Body of pancreas (tissue), 4 donors: ENCODE measurements around the gene SLC1A2. TPM values are rescaled to one million over a fixed set of nuclear protein-coding genes. Genes with fewer than 3 reads are reported as not detected.

ENCODE experiments used
- ATAC-seq: fragments of 150-250 bp; one replicate; pipeline ENCODE4 v1.9.1; 2016
- DNase-seq, 4 donors: peaks; one replicate each; pipeline ENCODE4 v3.0.0-alpha.2; 2019
- H3K27ac ChIP-seq, 4 donors: fragments of 200-600 bp; sonication (generic); 1 replicate in 3 of 4; 2 replicates in 1 of 4; pipeline versions ENCODE4 v1.5.1 to v1.6.1; 2016 to 2019; ENCODE audit warnings: mild to moderate bottlenecking in 1 of 4, mixed read lengths in 1 of 4, moderate library complexity in 1 of 4
- H3K27me3 ChIP-seq, 2 donors: fragments of 200-600 bp; sonication (generic); one replicate each; pipeline ENCODE4 v1.6.0; 2016; ENCODE audit warnings: mild to moderate bottlenecking in 1 of 2
- H3K36me3 ChIP-seq, 2 donors: fragments of 200-600 bp; sonication (generic); replicated peaks in 1 of 2; 2 replicates each; pipeline ENCODE4 v1.5.1; 2016; ENCODE audit warnings: low read depth in 2 of 2; ENCODE audit not compliant: insufficient read depth in 1 of 2
- H3K4me1 ChIP-seq: fragments of 200-600 bp; sonication (generic); one replicate; pipeline ENCODE4 v1.6.0; 2016
- H3K4me3 ChIP-seq, 2 donors: fragments of 200-600 bp; sonication (generic); 1 replicate in 1 of 2; 2 replicates in 1 of 2; pipeline ENCODE4 v1.5.1; 2016 to 2019
- H3K9me3 ChIP-seq, 3 donors: fragments of 200-600 bp; sonication (generic); 1 replicate in 2 of 3; 2 replicates in 1 of 3; pipeline ENCODE4 v1.5.1; 2016
- POLR2A ChIP-seq, 3 donors: fragments of 450-650 bp; IDR thresholded peaks; one replicate each; pipeline ENCODE4 v1.6.1; 2016; ENCODE audit warnings: antibody characterized with exemption in 3 of 3, mild to moderate bottlenecking in 2 of 3
- WGBS, 2 donors: methylation state at CpG; one replicate each; pipeline ENCODE4 v1.1.5; 2017; 5-methylcytosine and 5-hydroxymethylcytosine counted together
- intact Hi-C: fragments of 100-400 bp; cut with DNase I; formaldehyde crosslinking; loops from one replicate; pipeline ENCODE4 v1.15.1; 2023
- total RNA-seq, 2 donors: library from RNA; depleted of rRNA; stranded (reverse); fragments of >200 nt; gene quantifications; one replicate each; pipeline ENCODE4 v1.1.0, GENCODE V29; 2016
- TF ChIP-seq, protein P1 (sequence below), 7 experiments: fragments of 450-650 bp in 4 of 7; fragments of 200-600 bp in 3 of 7; sonication (generic) in 3 of 7; IDR thresholded peaks; one replicate each; pipeline ENCODE4 v1.5.1; 2016 to 2019; ENCODE audit warnings: antibody characterized with exemption in 7 of 7

SLC1A2 gene
- total RNA-seq, 2 donors from 2014 or later: 23.1 to 73.7 TPM

DNA sequence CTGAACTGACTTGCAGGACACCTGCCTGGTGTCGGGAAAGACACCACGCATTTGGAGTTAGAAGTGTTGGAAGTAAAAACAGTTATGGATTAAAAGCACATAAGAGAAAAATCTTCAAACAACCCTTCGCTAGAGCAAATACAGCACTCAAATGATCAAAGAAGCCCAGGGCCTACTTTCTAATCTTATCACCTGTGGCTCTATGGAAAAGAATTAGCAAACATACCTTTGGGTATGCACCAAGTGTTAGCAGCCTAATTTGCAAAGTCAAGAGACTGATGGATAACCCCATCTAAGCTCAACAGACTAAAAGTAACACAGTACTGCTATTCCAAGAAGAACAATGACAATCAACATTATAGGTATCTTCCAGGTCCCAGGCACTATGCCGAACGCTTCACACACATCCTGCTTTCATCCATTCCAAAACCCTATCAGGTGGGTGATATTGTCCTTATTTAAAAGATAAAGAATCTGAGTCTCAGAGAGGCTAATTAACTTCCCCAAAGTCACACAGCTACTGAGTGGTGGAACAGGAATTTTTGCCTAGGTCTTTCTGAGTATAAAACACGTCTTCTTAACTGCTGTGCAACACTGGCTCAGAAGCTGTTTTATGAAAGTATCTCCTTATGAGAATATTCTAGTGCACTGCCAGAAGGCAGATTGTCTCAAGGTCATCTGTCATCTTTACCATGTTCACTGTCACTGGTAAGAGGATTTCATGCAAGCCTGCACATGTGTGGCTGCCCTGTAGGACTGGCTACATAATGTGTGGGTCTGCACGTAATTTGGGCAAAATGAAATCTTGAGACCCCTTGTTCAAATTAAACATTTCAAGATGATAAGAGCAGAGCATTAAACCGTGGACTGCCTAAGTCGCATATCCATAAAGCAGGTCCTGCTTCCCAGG lies 16.4 kb downstream of the SLC1A2 start:
- DNase-seq (peak in 1 of 4 donors; percentile 20), ATAC-seq (peak; percentile 50)
- intact Hi-C loops: loop anchor here (10.0 kb wide), 2 partner anchors 408 to 478 kb away; no protein-coding TSS in a partner anchor
- TF ChIP-seq, protein P1, sequence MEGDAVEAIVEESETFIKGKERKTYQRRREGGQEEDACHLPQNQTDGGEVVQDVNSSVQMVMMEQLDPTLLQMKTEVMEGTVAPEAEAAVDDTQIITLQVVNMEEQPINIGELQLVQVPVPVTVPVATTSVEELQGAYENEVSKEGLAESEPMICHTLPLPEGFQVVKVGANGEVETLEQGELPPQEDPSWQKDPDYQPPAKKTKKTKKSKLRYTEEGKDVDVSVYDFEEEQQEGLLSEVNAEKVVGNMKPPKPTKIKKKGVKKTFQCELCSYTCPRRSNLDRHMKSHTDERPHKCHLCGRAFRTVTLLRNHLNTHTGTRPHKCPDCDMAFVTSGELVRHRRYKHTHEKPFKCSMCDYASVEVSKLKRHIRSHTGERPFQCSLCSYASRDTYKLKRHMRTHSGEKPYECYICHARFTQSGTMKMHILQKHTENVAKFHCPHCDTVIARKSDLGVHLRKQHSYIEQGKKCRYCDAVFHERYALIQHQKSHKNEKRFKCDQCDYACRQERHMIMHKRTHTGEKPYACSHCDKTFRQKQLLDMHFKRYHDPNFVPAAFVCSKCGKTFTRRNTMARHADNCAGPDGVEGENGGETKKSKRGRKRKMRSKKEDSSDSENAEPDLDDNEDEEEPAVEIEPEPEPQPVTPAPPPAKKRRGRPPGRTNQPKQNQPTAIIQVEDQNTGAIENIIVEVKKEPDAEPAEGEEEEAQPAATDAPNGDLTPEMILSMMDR (IDR thresholded peaks at IDR 0.05): no peak
- TF ChIP-seq POLR2A (IDR thresholded peaks at IDR 0.05): peak in 1 of 3 donors; percentile 13
- Histone ChIP-seq H3K4me1 (peaks cover 36% of the 10 kb centered on the region), H3K27ac (peak overlapping the region; percentile 75 to 91 (median 80)), H3K36me3 (no peaks in the 10 kb centered on the region), H3K27me3 (no peaks in the 10 kb centered on the region), H3K9me3 (no peaks in the 10 kb centered on the region), H3K4me3 (peak overlapping the region in 1 of 2 donors; percentile 7)
- 40 to 45% methylated on average over 9 of the region's 9 CpGs for WGBS, 2 donors

DNA sequence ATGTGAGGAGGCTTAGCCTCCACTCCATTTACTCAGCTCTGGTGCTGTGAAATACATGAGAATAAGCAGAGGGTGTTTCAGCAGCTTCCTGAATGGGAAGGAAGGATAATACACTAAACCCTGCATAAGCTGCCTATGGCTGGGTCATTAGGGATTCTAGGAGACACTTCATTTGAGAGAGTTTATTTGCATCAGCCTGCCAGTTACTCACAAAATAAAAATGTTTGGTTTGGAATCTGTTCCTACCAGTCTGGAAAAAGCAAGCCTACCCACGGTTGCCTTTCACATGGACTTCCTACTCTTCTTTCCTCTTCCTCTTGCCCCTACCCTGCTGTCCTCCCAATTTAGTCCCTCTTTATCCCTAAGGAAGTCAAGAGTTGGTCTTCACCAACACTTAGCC lies 20.5 kb downstream of the SLC1A2 start:
- Histone ChIP-seq H3K27me3 (no peaks in the 10 kb centered on the region), H3K9me3 (no peaks in the 10 kb centered on the region), H3K36me3 (no peaks in the 10 kb centered on the region), H3K4me1 (peaks cover 31% of the 10 kb centered on the region), H3K4me3 (no peak overlapping the region), H3K27ac (no peak overlapping the region)
- intact Hi-C loops: no loop called here
- TF ChIP-seq, protein P1 (IDR thresholded peaks at IDR 0.05): no peak
- no peak for TF ChIP-seq POLR2A (IDR thresholded peaks at IDR 0.05)
- DNase-seq (no peak), ATAC-seq (no peak)
- WGBS, 2 donors: 29 to 50% methylated on average over 1 of the region's 1 CpG

DNA sequence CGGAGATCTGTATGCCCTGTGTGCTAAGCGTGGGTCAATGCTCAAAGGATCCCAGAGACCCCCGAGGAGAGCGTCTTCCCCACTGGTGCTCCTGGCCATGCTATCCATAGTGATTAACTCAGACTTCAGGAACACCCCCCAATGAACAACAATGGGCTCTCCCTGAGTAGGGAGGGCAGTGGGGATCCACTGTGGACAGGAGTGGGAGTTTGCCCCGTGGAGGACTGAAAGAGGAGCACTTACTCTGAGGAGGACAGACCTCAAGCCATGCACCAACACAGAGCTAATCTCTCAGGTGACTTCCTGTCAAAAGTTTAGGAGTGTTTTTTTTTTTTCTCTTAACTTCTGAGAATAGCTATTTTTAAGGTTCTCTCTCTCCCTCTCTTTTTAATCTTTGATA lies 24.4 kb downstream of the SLC1A2 start:
- intact Hi-C loops: no loop called here
- Histone ChIP-seq H3K27me3 (no peaks in the 10 kb centered on the region), H3K27ac (no peak overlapping the region), H3K4me1 (peaks cover 41% of the 10 kb centered on the region), H3K36me3 (no peaks in the 10 kb centered on the region), H3K9me3 (no peaks in the 10 kb centered on the region), H3K4me3 (no peak overlapping the region)
- ATAC-seq: no peak
- TF ChIP-seq, protein P1 (IDR thresholded peaks at IDR 0.05): no peak
- TF ChIP-seq POLR2A (IDR thresholded peaks at IDR 0.05): no peak
- 87 to 91% methylated on average over 5 of the region's 5 CpGs for WGBS, 2 donors
- no peak for DNase-seq

DNA sequence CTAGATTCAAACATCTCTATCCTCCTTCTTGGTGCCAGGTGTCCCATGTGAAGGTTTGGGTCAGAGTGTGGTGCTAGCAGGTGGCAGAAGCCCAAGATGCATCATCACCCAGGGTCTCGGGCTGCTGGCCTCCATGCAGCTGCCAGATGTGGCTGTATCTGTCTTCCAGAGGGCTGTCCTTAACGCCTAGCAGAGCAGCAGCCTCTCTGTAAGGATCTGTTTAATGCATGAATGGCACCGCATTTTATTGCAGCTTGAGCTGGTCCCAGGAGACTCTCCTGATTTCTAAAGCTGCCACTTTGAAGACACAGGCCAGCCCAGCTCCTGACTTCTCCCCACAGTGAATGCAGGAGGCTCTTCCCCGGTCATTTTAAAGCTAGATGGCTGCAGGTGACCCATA lies 26.3 kb downstream of the SLC1A2 start:
- intact Hi-C loops: no loop called here
- Histone ChIP-seq H3K36me3 (no peaks in the 10 kb centered on the region), H3K9me3 (no peaks in the 10 kb centered on the region), H3K4me3 (no peak overlapping the region), H3K27me3 (no peaks in the 10 kb centered on the region), H3K4me1 (peaks cover 53% of the 10 kb centered on the region), H3K27ac (peak overlapping the region in 2 of 4 donors; percentile 76 to 87)
- TF ChIP-seq, protein P1 (IDR thresholded peaks at IDR 0.05): no peak
- TF ChIP-seq POLR2A (IDR thresholded peaks at IDR 0.05): no peak
- ATAC-seq (no peak), DNase-seq (no peak)
- WGBS, 2 donors: 65 to 74% methylated on average over 4 of the region's 4 CpGs
